HepG2 (cell line): ENCODE measurements around the gene HNRNPA1. TPM values are rescaled to one million over a fixed set of nuclear protein-coding genes. Genes with fewer than 3 reads are reported as not detected.
A peak's percentile ranks its signal among the peaks of the same experiment; 100 is the strongest.

ENCODE experiments used
- HINFP ChIP-seq: sonication (generic); formaldehyde crosslinking; IDR thresholded peaks from 2 replicates; pipeline ENCODE4 v1.4.0; 2020; ENCODE audit warnings: low read depth, mild to moderate bottlenecking, missing genetic modification reagents
- MTF1 ChIP-seq: sonication (generic); formaldehyde crosslinking; IDR thresholded peaks from 2 replicates; pipeline ENCODE4 v1.5.0; 2020; ENCODE audit warnings: missing genetic modification reagents
- POGK ChIP-seq: sonication (generic); formaldehyde crosslinking; conservative IDR thresholded peaks from 2 replicates; pipeline ENCODE4 v1.8.0; 2022; ENCODE audit warnings: mild to moderate bottlenecking, moderate library complexity, missing genetic modification reagents
- REST ChIP-seq, 2 experiments: IDR thresholded peaks; 2 replicates each; pipeline ENCODE4 v1.6.1; 2011 to 2012; ENCODE audit warnings: low read length in 2 of 2, borderline replicate concordance in 1 of 2, low read depth in 1 of 2, mild to moderate bottlenecking in 1 of 2, moderate library complexity in 1 of 2
- REXO4 ChIP-seq: sonication (generic); formaldehyde crosslinking; IDR thresholded peaks from 2 replicates; pipeline ENCODE4 v1.8.0; 2022; ENCODE audit warnings: missing genetic modification reagents, mild to moderate bottlenecking, borderline replicate concordance
- SP5 ChIP-seq: IDR thresholded peaks from 2 replicates; pipeline ENCODE4 v1.6.1; 2016; ENCODE audit warnings: low read depth, borderline replicate concordance
- ZFP82 ChIP-seq: sonication (generic); formaldehyde crosslinking; IDR thresholded peaks from 2 replicates; pipeline ENCODE4 v1.5.1; 2020; ENCODE audit warnings: mild to moderate bottlenecking, missing genetic modification reagents, borderline replicate concordance
- ZNF234 ChIP-seq: sonication (generic); formaldehyde crosslinking; conservative IDR thresholded peaks from 2 replicates; pipeline ENCODE4 v1.5.1; 2020; ENCODE audit warnings: mild to moderate bottlenecking, missing genetic modification reagents
- ZNF414 ChIP-seq: sonication (generic); formaldehyde crosslinking; IDR thresholded peaks from 2 replicates; pipeline ENCODE4 v1.5.0; 2020; ENCODE audit warnings: missing genetic modification reagents
- ZNF562 ChIP-seq: sonication (generic); formaldehyde crosslinking; IDR thresholded peaks from 2 replicates; pipeline ENCODE4 v1.8.0; 2022; ENCODE audit warnings: missing genetic modification reagents, borderline replicate concordance
- ZNF646 ChIP-seq: sonication (generic); formaldehyde crosslinking; IDR thresholded peaks from 2 replicates; pipeline ENCODE4 v1.9.0; 2021; ENCODE audit warnings: mild to moderate bottlenecking, missing genetic modification reagents
- ZNF772 ChIP-seq: sonication (generic); formaldehyde crosslinking; IDR thresholded peaks from 2 replicates; pipeline ENCODE4 v1.5.0; 2020; ENCODE audit warnings: mild to moderate bottlenecking, missing genetic modification reagents
- polyA plus RNA-seq, 8 experiments: library from polyadenylated mRNA; depleted of rRNA in 3 of 8; stranded (reverse) in 7 of 8; unstranded in 1 of 8; fragments of >200 nt; fragmentation: Illumina TruSeq in 4 of 8; extraction: Trizol in 4 of 8; gene quantifications; 2 replicates each; pipeline versions ENCODE4 v1.2.1 to v1.2.3, GENCODE V29; 2011 to 2016; ENCODE audit warnings: low read depth in 4 of 8, missing spikeins in 1 of 8, mixed read lengths in 1 of 8; ENCODE audit not compliant: insufficient read depth in 1 of 8
- total RNA-seq, 5 experiments: library from RNA; depleted of rRNA; stranded (reverse); fragments of >200 nt; fragmentation: Illumina TruSeq; extraction: Trizol; gene quantifications; 2 replicates each; pipeline ENCODE4 v1.2.3, GENCODE V29; 2016; ENCODE audit warnings: low read depth in 1 of 5

Gene HNRNPA1
- total and polyA plus RNA-seq, 2 of the 13 experiments (the other 11 are each of a cell fraction or from before 2014, with no cell fraction given) = 535 to 1,820 TPM

- TF ChIP-seq ZNF646 (CRISPR knock-in tag) = no peak
- peak in 1 of 2 experiments; percentile 64; a peak in 1 of 4 replicates for TF ChIP-seq REST (IDR thresholded peaks at IDR 0.05; ENCODE audit: borderline replicate concordance in 1 of 2, low read depth in 1 of 2, low read length in 2 of 2)
- no peak for TF ChIP-seq ZFP82 (CRISPR knock-in tag)
- no peak for TF ChIP-seq REXO4 (CRISPR knock-in tag)
- no peak for TF ChIP-seq POGK
- no peak for TF ChIP-seq HINFP (CRISPR knock-in tag)
- TF ChIP-seq ZNF562 (CRISPR knock-in tag) = no peak
- TF ChIP-seq ZNF414 (CRISPR knock-in tag) = no peak
- TF ChIP-seq ZNF772 (CRISPR knock-in tag) = peak; percentile 41; the same call in 1 of the 2 replicates
- no peak for TF ChIP-seq SP5 (CRISPR knock-in tag)
- 0 out of 2 replicates have a peak, but pooled peaks have one; percentile 35 for TF ChIP-seq MTF1 (CRISPR knock-in tag)
- TF ChIP-seq ZNF234 = no peak
Measured at GRCh38 chr12:54324617-54325441, 44.3 kb downstream of the HNRNPA1 start, which contains the start of gene COPZ1 (continued).
